D341Med (cell line): ENCODE results near the gene GAK.

Experiments used
- DNase-seq: peaks from one replicate; pipeline ENCODE4 v3.0.0; 2012; ENCODE audit warnings: low spot score

GAK gene

DNA sequence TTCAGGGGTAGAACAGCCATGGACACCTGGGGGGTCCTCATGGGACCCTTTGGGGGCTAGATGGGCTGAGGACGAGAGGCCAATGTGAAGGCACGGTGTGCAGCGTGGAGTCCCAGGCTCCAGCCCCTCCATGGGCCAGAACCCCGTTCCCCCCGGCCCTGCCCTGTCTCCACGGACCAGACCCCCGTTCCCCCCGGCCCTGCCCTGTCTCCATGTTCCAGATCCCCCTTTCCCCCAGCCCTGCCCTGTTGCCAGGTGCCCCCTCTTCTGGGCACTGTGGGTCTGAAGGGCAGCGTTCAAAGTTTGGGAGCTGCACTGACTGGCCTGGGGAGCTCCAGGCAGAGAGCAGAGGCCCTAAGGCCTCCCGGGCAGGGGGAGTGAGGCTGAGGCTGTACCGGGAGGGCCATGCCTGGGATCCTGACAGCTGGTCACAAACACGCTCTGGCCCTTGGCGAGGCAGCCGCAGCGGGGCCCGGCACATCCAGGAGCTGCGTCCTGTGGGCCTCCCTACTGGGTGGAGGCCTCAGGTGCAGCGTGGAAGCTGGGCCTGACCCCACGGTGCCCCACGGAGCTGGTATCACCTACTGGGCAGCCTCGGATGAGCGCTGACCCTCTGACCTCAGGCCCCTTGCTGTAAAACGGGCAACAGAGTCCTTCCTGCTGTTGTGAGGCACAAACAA is 32.4 kb upstream of the GAK start:
- no peak for DNase-seq

- DNase-seq, result no peak
Measured at GRCh38 chr4:963276-964225, 31.4 kb upstream of the GAK start.

DNA sequence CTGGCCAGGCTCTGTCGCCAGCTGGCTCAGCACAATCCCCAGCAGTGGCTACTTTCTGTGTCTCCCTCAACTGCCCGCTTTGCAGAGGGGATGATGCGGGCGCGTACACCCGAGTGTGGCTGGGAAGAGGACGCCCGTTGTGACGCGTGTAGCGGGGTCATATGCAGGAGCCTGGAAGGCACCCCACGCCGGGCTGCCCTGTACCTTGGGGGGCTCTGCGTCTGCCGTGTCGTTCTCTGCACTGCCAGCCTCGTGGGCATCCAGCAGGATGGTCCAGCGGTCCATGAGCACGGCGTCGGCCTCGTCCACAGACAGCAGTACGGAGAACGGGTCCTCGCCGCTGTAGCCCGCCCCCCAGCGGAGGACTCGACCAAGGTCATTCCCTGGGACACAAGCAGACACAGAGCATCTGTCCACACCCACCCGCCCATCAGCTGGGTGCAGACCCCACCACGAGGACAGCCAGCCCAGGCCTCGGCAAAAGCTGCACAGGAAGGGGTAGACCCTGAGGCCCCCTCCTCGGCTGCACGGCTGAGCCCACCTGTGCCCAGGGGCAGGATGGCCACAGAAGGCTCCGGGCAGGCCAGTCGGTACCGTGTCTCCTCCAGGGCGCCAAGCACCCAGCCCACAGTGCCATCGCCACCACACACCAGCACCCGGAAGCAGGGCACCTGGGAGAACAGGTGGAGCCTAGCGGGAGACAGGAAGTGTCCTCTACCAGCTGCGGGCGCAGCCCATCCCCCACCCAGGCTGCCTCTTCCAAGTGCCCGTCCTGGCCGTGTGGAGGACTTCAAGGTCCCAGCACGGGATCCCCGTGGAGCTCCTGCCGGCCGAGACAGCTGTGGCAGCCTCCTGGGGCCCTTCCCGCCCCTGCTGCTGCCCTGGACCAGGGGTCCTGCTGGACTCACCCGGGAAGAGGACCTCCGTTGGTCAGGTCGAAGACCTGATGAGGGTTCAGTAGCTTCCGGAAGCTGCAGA is 30.4 kb upstream of the GAK start:
- DNase-seq, result no peak

GRCh38 chr4:961351-962230 is 29.5 kb upstream of the GAK start:
- no peak for DNase-seq

DNA sequence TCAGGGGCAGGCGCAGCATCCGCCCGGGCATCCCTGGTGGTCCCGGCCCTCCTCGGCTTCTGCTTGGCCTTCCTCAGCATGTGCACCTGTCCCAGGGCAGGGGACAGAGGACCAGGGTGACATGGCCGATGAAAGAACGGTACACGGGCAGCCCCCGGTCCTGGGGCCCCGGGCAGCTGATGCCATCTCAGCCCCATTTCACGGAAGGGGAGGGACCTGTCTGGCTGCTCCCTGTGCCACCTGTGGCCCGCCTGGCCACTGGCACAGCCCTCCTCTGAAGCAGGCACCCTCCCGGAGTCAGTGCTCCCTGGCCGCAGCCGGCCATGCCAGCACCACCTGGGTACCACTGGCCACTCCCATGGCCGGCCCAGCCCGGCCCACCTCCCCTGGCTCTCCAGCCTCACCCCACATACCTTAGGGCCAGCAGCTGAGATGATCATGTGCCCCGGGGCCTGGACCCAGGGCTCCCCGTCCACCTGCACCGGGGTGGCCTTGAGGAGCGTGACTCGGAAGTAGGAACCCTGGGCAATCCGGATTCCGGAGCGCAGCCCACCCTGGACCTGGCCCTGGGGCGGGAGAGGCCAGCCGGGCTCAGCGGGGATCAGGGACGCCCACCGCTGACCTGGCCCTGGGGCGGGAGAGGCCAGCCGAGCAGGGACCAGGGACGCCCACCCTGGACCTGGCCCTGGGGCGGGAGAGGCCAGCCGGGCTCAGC is 28.7 kb upstream of the GAK start:
- DNase-seq, result peak; percentile 39

GRCh38 chr4:960140-960635 is 28.1 kb upstream of the GAK start:
- DNase-seq, result peak; percentile 32

GRCh38 chr4:959338-960139 is 27.4 kb upstream of the GAK start:
- peak; percentile 36 for DNase-seq

DNA sequence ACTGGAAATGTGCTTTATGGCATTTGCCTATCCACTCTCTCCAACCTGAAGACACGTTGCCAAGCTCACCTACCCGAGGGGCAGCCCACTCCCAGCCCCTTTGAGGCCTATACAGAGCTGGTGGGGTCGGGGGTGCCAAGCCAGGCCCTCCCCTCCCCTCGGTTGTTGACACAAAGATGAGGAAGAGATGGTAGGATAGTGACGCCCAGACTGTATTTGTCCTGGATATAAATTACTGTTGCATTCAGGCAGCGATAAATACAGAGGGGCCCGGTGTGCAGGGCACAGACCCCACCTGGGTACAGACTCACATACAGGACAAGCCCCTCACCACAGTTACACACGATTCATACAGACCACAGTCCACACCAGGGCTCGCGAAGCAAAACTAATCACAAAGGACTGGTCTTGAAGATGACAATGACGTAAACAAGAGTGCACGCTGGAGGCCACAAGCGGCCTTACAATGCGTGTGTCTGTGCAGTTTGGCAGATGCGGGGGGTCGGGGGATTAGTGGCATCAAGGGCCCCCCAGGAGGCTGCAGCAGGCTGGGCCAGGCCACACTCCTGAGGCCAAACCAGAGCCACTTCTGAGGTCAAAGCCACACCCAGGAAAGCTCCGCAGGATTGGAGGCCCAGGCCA is 26.7 kb upstream of the GAK start:
- no peak for DNase-seq

DNA sequence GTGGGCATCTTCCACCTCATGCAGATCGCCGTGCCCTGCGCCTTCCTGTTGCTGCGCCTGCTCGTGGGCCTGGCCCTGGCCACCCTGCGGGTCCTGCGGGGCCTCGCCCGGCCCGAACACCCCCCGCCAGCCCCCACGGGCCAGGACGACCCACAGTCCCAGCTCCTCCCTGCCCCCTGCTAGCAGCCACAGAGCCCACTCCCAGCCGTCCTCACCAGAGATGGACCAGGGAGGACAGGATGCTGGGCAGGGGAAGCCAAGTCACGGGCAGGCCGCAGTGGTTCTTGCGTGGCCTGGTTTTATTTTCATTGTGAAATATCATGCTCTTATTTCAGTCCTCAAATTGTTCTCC is 26.2 kb upstream of the GAK start:
- DNase-seq, result peak; percentile 27

DNA sequence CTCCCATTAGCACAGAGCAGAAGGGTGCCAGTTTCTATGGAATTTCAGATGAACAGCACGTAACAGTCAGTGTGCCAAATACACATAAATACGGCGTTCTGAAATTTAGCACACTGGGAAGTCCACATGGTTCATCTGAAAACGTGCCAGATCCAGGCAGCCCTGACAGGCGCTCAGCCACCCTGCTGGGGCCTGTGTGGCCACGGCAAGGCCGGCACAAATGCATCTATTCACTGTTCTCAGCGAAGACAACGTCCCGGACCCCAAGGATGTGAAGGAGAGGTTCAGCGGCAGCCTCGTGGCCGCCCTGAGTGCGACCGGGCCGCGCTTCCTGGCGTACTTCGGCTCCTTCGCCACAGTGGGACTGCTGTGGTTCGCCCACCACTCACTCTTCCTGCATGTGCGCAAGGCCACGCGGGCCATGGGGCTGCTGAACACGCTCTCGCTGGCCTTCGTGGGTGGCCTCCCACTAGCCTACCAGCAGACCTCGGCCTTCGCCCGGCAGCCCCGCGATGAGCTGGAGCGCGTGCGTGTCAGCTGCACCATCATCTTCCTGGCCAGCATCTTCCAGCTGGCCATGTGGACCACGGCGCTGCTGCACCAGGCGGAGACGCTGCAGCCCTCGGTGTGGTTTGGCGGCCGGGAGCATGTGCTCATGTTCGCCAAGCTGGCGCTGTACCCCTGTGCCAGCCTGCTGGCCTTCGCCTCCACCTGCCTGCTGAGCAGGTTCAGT is 25.6 kb upstream of the GAK start:
- peak; percentile 37 for DNase-seq

DNA sequence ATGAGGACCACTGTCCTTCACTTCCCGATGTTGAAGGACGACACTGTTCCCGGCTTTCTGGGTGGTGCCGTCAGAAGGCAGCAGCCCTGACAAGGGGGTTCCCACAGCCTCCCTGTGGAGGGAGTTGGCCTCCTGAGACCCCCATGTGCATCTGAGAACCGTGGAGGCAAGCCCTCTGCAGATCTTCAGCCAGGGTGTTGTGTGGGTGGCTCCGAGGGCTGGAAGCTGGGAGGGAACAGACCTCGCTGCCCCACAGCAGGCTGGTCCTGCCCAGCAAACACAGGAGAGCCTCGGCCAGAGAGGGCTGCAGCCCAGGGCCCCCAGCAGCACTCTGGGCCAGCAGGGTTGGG is 25.1 kb upstream of the GAK start:
- peak; percentile 31 for DNase-seq

GRCh38 chr4:956531-957230 is 24.6 kb upstream of the GAK start:
- DNase-seq, result peak; percentile 27

DNA sequence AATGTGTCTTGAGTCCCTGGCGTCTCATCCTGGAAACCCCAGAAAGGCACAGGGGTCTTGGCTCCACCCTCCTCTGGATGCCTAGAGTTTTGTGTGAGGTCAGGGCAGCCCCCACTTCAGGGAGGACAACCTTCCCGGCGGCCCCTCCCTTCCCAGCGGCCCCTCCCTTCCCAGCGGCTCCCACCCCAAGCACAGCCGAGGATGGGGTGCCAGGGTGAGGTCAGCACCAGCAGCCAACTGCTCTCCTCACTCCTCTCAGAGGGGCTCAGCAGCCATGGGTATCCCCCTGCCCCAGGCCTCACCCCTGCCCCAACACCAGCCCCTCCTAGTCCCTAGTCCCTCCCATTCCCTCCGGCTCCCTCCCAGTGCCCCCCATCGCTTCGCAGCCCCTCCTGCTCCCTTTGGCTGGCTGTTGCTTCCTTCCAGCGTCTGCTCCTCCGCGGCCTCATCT is 23.8 kb upstream of the GAK start:
- DNase-seq, result peak; percentile 24

DNA sequence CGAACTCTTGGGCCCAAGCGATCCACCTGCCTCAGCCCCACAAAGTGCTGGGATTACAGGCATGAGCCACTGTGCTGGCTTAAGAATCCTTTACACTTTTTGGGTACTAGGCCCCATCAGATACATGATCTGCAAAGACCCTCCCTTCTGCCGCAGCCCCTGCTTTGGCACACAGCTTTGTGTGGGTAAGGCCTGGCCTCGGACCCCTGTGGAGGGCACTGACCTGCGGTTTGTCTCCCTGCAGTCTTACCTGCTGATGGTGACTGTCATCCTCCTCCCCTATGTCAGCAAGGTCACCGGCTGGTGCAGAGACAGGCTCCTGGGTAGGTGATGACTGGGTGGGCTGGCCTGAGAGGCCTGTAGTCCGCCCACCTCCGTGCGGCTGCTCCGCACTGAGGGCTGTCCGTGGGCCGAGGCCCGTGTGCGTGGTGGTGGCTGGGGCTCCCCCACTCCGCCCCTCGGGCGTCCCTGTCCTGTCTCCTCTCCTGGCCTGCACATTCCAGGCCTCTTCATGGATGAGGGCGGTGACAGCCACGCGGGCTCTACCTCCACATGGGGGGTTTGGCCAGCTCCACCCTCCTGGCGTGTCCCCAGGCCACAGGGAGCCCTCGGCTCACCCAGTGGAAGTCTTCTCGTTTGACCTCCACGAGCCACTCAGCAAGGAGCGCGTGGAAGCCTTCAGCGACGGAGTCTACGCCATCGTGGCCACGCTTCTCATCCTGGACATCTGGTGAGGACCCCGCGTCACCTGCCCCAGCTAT is 23.2 kb upstream of the GAK start:
- DNase-seq, result peak; percentile 31

GRCh38 chr4:954211-955020 is 22.3 kb upstream of the GAK start:
- no peak for DNase-seq

DNA sequence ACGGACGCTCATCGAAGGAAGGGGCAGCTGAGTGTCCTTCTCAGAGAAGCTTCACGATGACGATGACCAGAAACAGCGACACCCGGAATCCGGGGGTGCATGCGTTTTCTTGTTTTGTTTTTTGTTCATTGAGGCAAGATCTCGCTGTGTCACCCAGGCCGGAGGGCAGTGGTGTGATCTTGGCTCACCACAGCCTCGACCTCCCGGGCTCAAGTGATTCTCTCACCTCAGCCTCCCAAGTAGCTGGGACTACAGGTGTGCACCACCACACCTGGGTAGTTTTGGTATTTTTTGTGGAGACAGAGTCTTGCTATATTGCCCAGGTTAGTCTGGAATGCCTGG is 21.4 kb upstream of the GAK start:
- no peak for DNase-seq
